ENCODE results near the gene RASGEF1C. TPM values are rescaled to one million over a fixed set of nuclear protein-coding genes. Genes with fewer than 3 reads are reported as not detected.

The RASGEF1C gene
- total and polyA plus RNA-seq, 7 donors, result 0.35 to 4.2 (median 1.1) TPM; not detected in 2

DNA sequence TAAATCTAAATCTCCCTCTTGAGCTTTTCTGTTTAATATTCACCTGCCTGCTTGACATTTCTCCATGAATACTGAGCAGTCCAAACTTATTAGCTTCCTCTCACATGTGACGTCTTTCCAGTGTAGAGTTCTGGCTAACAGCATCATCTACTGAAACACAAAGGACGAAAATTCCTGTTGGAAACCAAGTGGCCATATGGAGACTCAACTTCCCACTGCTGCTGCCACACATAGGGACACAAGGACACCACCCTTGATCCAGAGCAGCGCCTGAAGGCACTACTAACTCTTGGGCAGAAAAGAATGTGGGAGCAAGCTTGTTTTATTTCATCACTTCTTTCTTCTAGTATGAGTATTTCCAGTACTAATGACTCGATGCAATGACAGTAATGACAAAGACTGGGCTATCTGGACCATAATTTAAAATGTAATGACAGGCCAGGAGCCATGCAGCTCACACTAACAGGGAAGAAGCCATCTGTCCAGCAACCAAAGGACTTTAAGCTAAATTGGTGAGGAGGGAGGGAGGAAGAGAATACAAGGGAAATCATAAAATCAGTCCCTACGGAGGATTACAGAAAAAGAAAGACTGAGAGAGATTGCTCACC lies 156.7 kb downstream of the RASGEF1C start:
- no peaks in the 10 kb centered on the region for H3K9me3 ChIP-seq
- no peak overlapping the region for H3K27ac ChIP-seq
- intact Hi-C loops (cut with DNase I), result no loop called here
- H3K4me3 ChIP-seq, result no peak overlapping the region
- DNase-seq, result no peak
- 89 to 91% methylated on average over 5 of the region's 5 CpGs for WGBS, 2 donors
- TF ChIP-seq POLR2A (IDR thresholded peaks at IDR 0.05) (no peak), EP300 (IDR thresholded peaks at IDR 0.05) (no peak), POLR2AphosphoS5 (IDR thresholded peaks at IDR 0.05) (no peak)
- TF ChIP-seq, protein P1, sequence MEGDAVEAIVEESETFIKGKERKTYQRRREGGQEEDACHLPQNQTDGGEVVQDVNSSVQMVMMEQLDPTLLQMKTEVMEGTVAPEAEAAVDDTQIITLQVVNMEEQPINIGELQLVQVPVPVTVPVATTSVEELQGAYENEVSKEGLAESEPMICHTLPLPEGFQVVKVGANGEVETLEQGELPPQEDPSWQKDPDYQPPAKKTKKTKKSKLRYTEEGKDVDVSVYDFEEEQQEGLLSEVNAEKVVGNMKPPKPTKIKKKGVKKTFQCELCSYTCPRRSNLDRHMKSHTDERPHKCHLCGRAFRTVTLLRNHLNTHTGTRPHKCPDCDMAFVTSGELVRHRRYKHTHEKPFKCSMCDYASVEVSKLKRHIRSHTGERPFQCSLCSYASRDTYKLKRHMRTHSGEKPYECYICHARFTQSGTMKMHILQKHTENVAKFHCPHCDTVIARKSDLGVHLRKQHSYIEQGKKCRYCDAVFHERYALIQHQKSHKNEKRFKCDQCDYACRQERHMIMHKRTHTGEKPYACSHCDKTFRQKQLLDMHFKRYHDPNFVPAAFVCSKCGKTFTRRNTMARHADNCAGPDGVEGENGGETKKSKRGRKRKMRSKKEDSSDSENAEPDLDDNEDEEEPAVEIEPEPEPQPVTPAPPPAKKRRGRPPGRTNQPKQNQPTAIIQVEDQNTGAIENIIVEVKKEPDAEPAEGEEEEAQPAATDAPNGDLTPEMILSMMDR (IDR thresholded peaks at IDR 0.05), result no peak
- no peaks in the 10 kb centered on the region for H3K36me3 ChIP-seq
- peaks cover 0 to 53% (median 45%) of the 10 kb centered on the region in 4 donors for H3K4me1 ChIP-seq
- H3K27me3 ChIP-seq, result no peaks in the 10 kb centered on the region

Other genes starting within 250 kb of the RASGEF1C start
- gene RNF130, start 137.5 kb downstream of the RASGEF1C start, total RNA-seq, result 100 to 1,000 TPM in 3 of 4 donors, 10 to 100 TPM in 1; 64.1 to 144 (median 117) TPM
- 10 to 100 TPM; 34.3 to 41.4 (median 37.5) TPM for gene RNF130, start 137.5 kb downstream of the RASGEF1C start, polyA plus RNA-seq
- 10 to 100 TPM; 39.5 to 45.7 (median 41.4) TPM for gene MAPK9, start 82.9 kb upstream of the RASGEF1C start, total RNA-seq
- gene MAPK9, start 82.9 kb upstream of the RASGEF1C start, polyA plus RNA-seq, result 10 to 100 TPM; 20.5 to 31.2 (median 27.3) TPM
- 10 to 100 TPM; 16.1 to 42.7 (median 21.7) TPM for gene GFPT2, start 144.1 kb upstream of the RASGEF1C start, total RNA-seq
- gene GFPT2, start 144.1 kb upstream of the RASGEF1C start, polyA plus RNA-seq, result 1 to 10 TPM; 1.2 to 6.6 (median 3.6) TPM